Measurements from ENCODE around the gene FBXO11. TPM values are rescaled to one million over a fixed set of nuclear protein-coding genes. Genes with fewer than 3 reads are reported as not detected.
"Not testable (repeated sequence)": the region's sequence is repeated elsewhere in the genome, so short reads cannot be mapped to it uniquely, and the experiment has no call there.

FBXO11 gene
- total RNA-seq, 1 donor from 2014 or later: 67.7 TPM

- no peak for DNase-seq (ENCODE audit: low spot score)
Measured at GRCh38 chr2:47897883-47898731, 8.2 kb downstream of the FBXO11 start.

GRCh38 chr2:47897191-47897882, 9.0 kb downstream of the FBXO11 start:
- DNase-seq (ENCODE audit: low spot score): not testable (repeated sequence)

GRCh38 chr2:47896450-47896968, 9.8 kb downstream of the FBXO11 start:
- DNase-seq (ENCODE audit: low spot score): no peak

GRCh38 chr2:47893771-47894170, 12.5 kb downstream of the FBXO11 start:
- DNase-seq (ENCODE audit: low spot score): no peak

- no peak for DNase-seq (ENCODE audit: low spot score)
Measured at GRCh38 chr2:47892338-47892730, 14.0 kb downstream of the FBXO11 start.

- DNase-seq (ENCODE audit: low spot score): no peak
Measured at GRCh38 chr2:47891369-47892337, 14.6 kb downstream of the FBXO11 start.

- no peak for DNase-seq (ENCODE audit: low spot score)
Measured at GRCh38 chr2:47890711-47891368, 15.5 kb downstream of the FBXO11 start.

GRCh38 chr2:47888581-47889280, 17.6 kb downstream of the FBXO11 start:
- DNase-seq (ENCODE audit: low spot score): no peak

- DNase-seq (ENCODE audit: low spot score): no peak
Measured at GRCh38 chr2:47876912-47877311, 29.4 kb downstream of the FBXO11 start.

- DNase-seq (ENCODE audit: low spot score): no peak
Measured at GRCh38 chr2:47872941-47873340, 33.4 kb downstream of the FBXO11 start.

- no peak for DNase-seq (ENCODE audit: low spot score)
Measured at GRCh38 chr2:47870641-47871540, 35.4 kb downstream of the FBXO11 start.

- DNase-seq (ENCODE audit: low spot score): no peak
Measured at GRCh38 chr2:47869859-47870595, 36.3 kb downstream of the FBXO11 start.

- no peak for DNase-seq (ENCODE audit: low spot score)
Measured at GRCh38 chr2:47868611-47869352, 37.5 kb downstream of the FBXO11 start.

GRCh38 chr2:47867205-47867604, 39.1 kb downstream of the FBXO11 start:
- DNase-seq (ENCODE audit: low spot score): no peak

GRCh38 chr2:47864566-47864965, 41.7 kb downstream of the FBXO11 start:
- no peak for DNase-seq (ENCODE audit: low spot score)

- no peak for DNase-seq (ENCODE audit: low spot score)
Measured at GRCh38 chr2:47862949-47863348, 43.3 kb downstream of the FBXO11 start.

- not testable (repeated sequence) for DNase-seq (ENCODE audit: low spot score)
Measured at GRCh38 chr2:47853067-47853777, 53.1 kb downstream of the FBXO11 start.

All from ureter (tissue), 1 donor.